Measurements from ENCODE around the gene ELP1. TPM values are rescaled to one million over a fixed set of nuclear protein-coding genes. Genes with fewer than 3 reads are reported as not detected.

ELP1 gene
- total and polyA plus RNA-seq, 12 donors = 11.7 to 31.7 (median 23.7) TPM

DNA sequence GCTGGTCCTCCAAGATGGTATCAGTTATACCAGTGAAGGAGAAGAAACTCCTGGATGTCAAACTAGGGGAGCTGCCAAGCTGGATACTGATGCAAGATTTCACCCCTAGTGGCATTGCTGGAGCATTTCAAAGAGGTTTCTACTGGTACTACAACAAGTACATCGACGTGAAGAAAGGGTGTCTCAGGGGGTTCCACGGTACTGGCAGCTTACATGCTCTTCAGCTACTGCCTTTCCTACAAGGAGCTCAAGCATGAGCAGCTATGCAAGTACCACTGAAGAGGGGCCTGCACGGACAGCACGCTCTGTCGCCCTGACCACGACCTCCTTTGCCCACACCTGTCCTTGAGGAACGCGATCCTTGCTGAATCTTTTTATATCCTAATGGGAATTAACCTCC is 97.6 kb downstream of the ELP1 start:
- TF ChIP-seq CTCF (IDR thresholded peaks at IDR 0.05) = no peak
- Histone ChIP-seq H3K27me3 (no peaks in the 10 kb centered on the region), H3K9me3 (peaks cover 0 to 6% (median 0%) of the 10 kb centered on the region in 11 donors), H3K4me1 (peaks cover 0 to 13% (median 3%) of the 10 kb centered on the region in 9 donors), H3K4me3 (no peak overlapping the region), H3K27ac (no peak overlapping the region), H3K36me3 (no peaks in the 10 kb centered on the region)
- intact Hi-C loops (cut with DNase I) = no loop called here
- 92 to 94% methylated on average over 9 of the region's 9 CpGs for WGBS, 2 donors
- ATAC-seq = no peak
- DNase-seq = no peak

GRCh38 chr9:108835831-108836230 is 98.1 kb downstream of the ELP1 start:
- no peak overlapping the region for H3K27ac ChIP-seq
- no peak for TF ChIP-seq CTCF (IDR thresholded peaks at IDR 0.05)
- 91 to 93% methylated on average over 7 of the region's 7 CpGs for WGBS, 2 donors
- H3K9me3 ChIP-seq = peaks cover 0 to 6% (median 0%) of the 10 kb centered on the region in 11 donors
- no peak overlapping the region for H3K4me3 ChIP-seq
- intact Hi-C loops (cut with DNase I) = no loop called here
- H3K27me3 ChIP-seq = no peaks in the 10 kb centered on the region
- peaks cover 0 to 13% (median 3%) of the 10 kb centered on the region in 9 donors for H3K4me1 ChIP-seq
- DNase-seq (no peak), ATAC-seq (no peak)
- H3K36me3 ChIP-seq = no peaks in the 10 kb centered on the region

DNA sequence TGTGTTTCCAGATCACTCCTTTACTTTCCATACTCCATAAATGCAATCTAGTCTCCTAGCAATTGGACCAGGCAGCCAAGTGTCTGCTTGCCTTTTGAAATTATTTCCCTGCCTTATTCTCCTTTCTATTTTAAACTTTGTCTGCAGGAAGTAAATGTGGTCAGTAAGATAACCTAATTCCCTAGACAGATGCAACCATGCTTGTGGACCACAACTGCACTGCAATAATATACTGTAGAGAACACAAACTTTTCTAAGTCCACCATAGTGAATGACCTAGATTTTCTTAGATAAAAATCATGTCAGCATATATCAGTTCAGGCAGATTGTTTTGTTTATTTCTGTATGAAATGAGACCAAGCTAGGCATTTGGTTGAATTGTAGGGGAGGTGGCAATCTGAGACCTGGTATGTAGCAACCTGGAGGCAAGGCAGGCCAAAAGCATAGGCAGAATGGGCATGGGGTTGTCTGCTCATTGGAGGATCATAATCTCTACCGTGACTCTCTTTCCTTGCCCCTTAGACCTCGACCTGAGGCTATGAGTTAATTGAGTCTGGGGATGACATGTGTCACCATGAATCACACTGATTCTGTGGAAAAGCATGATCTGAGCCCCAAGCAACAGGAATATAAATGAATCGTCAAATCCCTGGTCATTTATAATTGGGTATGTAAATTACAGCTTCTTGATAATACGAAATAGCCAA is 98.8 kb downstream of the ELP1 start:
- intact Hi-C loops (cut with DNase I) = no loop called here
- peaks cover 0 to 6% (median 0%) of the 10 kb centered on the region in 11 donors for H3K9me3 ChIP-seq
- no peak overlapping the region for H3K4me3 ChIP-seq
- peaks cover 0 to 13% (median 3%) of the 10 kb centered on the region in 9 donors for H3K4me1 ChIP-seq
- no peaks in the 10 kb centered on the region for H3K36me3 ChIP-seq
- no peak overlapping the region for H3K27ac ChIP-seq
- no peak for DNase-seq
- no peak for ATAC-seq
- no peak for TF ChIP-seq CTCF (IDR thresholded peaks at IDR 0.05)
- H3K27me3 ChIP-seq = no peaks in the 10 kb centered on the region
- 77 to 80% methylated on average over 4 of the region's 4 CpGs for WGBS, 2 donors

- Histone ChIP-seq H3K9me3 (no peaks in the 10 kb centered on the region), H3K4me1 (peaks cover 0 to 13% (median 3%) of the 10 kb centered on the region in 9 donors), H3K4me3 (no peak overlapping the region), H3K36me3 (no peaks in the 10 kb centered on the region), H3K27me3 (no peaks in the 10 kb centered on the region), H3K27ac (no peak overlapping the region)
- no peak for ATAC-seq
- intact Hi-C loops (cut with DNase I) = no loop called here
- TF ChIP-seq CTCF (IDR thresholded peaks at IDR 0.05) = no peak
- DNase-seq = no peak
- 95 to 97% methylated on average over 3 of the region's 3 CpGs for WGBS, 2 donors
These were observed 101.8 kb downstream of the ELP1 start for GRCh38 chr9:108832179-108832500.
